ENCODE data around the gene LCN1.

DNA sequence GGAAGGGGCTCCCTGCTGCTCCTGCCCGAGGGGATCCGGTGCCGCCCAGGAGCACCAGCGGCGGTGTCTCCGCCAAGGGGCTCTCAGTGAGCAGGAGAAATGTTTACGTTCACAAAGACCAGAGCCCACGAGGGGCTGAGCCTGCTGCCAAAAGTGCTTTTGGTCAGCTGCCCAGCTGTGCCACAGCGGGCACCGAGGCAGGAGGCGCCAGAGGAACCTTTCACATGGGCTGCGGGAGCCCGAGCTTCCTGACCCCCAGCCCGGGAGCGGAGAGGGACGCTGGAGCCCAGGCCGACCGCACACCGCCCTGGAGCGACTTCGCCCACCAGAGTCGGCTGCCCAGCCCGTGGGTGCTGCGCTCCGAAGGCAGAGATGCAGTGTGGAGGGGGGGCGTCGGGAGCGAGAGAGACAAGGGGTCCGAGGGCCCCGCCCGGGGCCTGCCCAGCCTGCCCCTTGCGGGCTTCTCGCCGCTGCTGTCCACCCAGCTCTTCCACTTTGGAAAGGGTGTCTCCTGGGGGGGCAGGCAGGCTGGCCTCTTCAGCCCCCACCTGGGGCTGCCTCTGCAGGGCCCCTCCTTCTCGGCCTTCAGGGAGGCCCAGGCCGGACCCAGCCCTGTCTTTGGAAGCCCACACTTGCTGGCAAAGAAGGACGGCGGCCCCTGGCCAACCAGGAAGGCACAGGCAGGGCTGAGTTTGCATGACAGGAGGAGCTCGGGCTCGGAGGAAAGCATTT, 33.8 kb upstream of the LCN1 start:
- TF ChIP-seq POLR2AphosphoS5 (IDR thresholded peaks at IDR 0.05; ENCODE audit: low read depth, low read length), result no peak
- TF ChIP-seq TAF1 (IDR thresholded peaks at IDR 0.05; ENCODE audit: low read depth, low read length), result no peak
- no peak for TF ChIP-seq KDM5A (IDR thresholded peaks at IDR 0.05; ENCODE audit: low read length)
- no peak for TF ChIP-seq CBX5 (IDR thresholded peaks at IDR 0.05; ENCODE audit: low read depth, low read length)
- no peak for TF ChIP-seq GABPA (IDR thresholded peaks at IDR 0.05; ENCODE audit: borderline replicate concordance, insufficient read depth, low read length)
- TF ChIP-seq, protein P1, sequence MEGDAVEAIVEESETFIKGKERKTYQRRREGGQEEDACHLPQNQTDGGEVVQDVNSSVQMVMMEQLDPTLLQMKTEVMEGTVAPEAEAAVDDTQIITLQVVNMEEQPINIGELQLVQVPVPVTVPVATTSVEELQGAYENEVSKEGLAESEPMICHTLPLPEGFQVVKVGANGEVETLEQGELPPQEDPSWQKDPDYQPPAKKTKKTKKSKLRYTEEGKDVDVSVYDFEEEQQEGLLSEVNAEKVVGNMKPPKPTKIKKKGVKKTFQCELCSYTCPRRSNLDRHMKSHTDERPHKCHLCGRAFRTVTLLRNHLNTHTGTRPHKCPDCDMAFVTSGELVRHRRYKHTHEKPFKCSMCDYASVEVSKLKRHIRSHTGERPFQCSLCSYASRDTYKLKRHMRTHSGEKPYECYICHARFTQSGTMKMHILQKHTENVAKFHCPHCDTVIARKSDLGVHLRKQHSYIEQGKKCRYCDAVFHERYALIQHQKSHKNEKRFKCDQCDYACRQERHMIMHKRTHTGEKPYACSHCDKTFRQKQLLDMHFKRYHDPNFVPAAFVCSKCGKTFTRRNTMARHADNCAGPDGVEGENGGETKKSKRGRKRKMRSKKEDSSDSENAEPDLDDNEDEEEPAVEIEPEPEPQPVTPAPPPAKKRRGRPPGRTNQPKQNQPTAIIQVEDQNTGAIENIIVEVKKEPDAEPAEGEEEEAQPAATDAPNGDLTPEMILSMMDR (IDR thresholded peaks at IDR 0.05; ENCODE audit: control extremely low read depth in 1 of 3, insufficient read depth in 1 of 3, low read depth in 1 of 3, low read length in 3 of 3), result no peak
- TF ChIP-seq EP300 (IDR thresholded peaks at IDR 0.05; ENCODE audit: borderline replicate concordance in 1 of 2, low read depth in 2 of 2, low read length in 2 of 2), result no peak
- TF ChIP-seq EZH2 (IDR thresholded peaks at IDR 0.05; ENCODE audit: low read depth, low read length, severe bottlenecking), result no peak
- no peak for TF ChIP-seq RAD21 (IDR thresholded peaks at IDR 0.05 in 1 of 2, conservative IDR thresholded peaks at IDR 0.05 in 1 of 2; ENCODE audit: low read depth in 2 of 2, low read length in 2 of 2)

Data from H1 (cell line).